H9 (cell line): ENCODE data around the gene KIF1A. TPM values are rescaled to one million over a fixed set of nuclear protein-coding genes. Genes with fewer than 3 reads are reported as not detected.
A peak's percentile ranks its signal among the peaks of the same experiment; 100 is the strongest.

Experiments
- DNase-seq: peaks from one replicate; pipeline ENCODE4 v3.0.0-alpha.2; 2017
- H2AFZ ChIP-seq: one replicate; pipeline ENCODE4 v1.6.1; 2013; ENCODE audit warnings: mild to moderate bottlenecking, low read length, control low read depth, moderate library complexity
- H2AK5ac ChIP-seq: 2 replicates; pipeline ENCODE4 v1.6.1; 2013; ENCODE audit warnings: low read length, control low read depth, mixed read lengths; ENCODE audit not compliant: insufficient read length
- H2BK120ac ChIP-seq: one replicate; pipeline ENCODE4 v1.6.1; 2013; ENCODE audit warnings: low read depth, mild to moderate bottlenecking, low read length, control low read depth, inconsistent platforms; ENCODE audit not compliant: poor library complexity, severe bottlenecking
- H2BK12ac ChIP-seq: 2 replicates; pipeline ENCODE4 v1.6.1; 2013; ENCODE audit warnings: low read length, control low read depth, mixed read lengths, low read depth; ENCODE audit not compliant: insufficient read length
- H2BK15ac ChIP-seq: 2 replicates; pipeline ENCODE4 v1.6.1; 2013; ENCODE audit warnings: low read depth, low read length, control low read depth
- H2BK20ac ChIP-seq: one replicate; pipeline ENCODE4 v1.6.1; 2013; ENCODE audit warnings: low read depth, mild to moderate bottlenecking, low read length, control low read depth, inconsistent platforms; ENCODE audit not compliant: poor library complexity, severe bottlenecking
- H2BK5ac ChIP-seq: 2 replicates; pipeline ENCODE4 v1.6.1; 2013; ENCODE audit warnings: low read length, control low read depth, mixed read lengths; ENCODE audit not compliant: insufficient read length
- H3K14ac ChIP-seq: 2 replicates; pipeline ENCODE4 v1.6.1; 2013; ENCODE audit warnings: low read length, control low read depth; ENCODE audit not compliant: insufficient read depth
- H3K18ac ChIP-seq: 2 replicates; pipeline ENCODE4 v1.6.1; 2013; ENCODE audit warnings: low read depth, mild to moderate bottlenecking, mixed read lengths, low read length, control low read depth; ENCODE audit not compliant: insufficient read length
- H3K23ac ChIP-seq: 2 replicates; pipeline ENCODE4 v1.6.1; 2013; ENCODE audit warnings: low read length, control low read depth, mixed read lengths, low read depth; ENCODE audit not compliant: insufficient read length
- H3K23me2 ChIP-seq: 2 replicates; pipeline ENCODE4 v1.6.1; 2013; ENCODE audit warnings: low read depth, mild to moderate bottlenecking, mixed read lengths, low read length, control low read depth; ENCODE audit not compliant: insufficient read length, poor library complexity, severe bottlenecking
- H3K27ac ChIP-seq: 2 replicates; pipeline ENCODE4 v1.5.1; 2013; ENCODE audit warnings: low read length, control low read depth, mixed read lengths, low read depth; ENCODE audit not compliant: insufficient read length
- H3K27me3 ChIP-seq: 2 replicates; pipeline ENCODE4 v1.6.1; 2013; ENCODE audit warnings: low read length, control low read depth, inconsistent platforms; ENCODE audit not compliant: insufficient read depth
- H3K4ac ChIP-seq: 2 replicates; pipeline ENCODE4 v1.6.1; 2013; ENCODE audit warnings: low read depth, mild to moderate bottlenecking, control low read depth, inconsistent platforms, low read length, moderate library complexity
- H3K4me1 ChIP-seq: 2 replicates; pipeline ENCODE4 v1.6.1; 2013; ENCODE audit warnings: low read length, control low read depth, inconsistent platforms; ENCODE audit not compliant: insufficient read depth
- H3K4me2 ChIP-seq: 2 replicates; pipeline ENCODE4 v1.6.1; 2013; ENCODE audit warnings: low read length, control low read depth, mixed read lengths; ENCODE audit not compliant: insufficient read length, insufficient read depth
- H3K56ac ChIP-seq: 2 replicates; pipeline ENCODE4 v1.6.1; 2013; ENCODE audit warnings: low read depth, mild to moderate bottlenecking, mixed read lengths, low read length, control low read depth; ENCODE audit not compliant: insufficient read length
- H3K79me1 ChIP-seq: 2 replicates; pipeline ENCODE4 v1.6.1; 2013; ENCODE audit warnings: low read depth, mild to moderate bottlenecking, moderate library complexity, low read length, control low read depth, inconsistent platforms; ENCODE audit not compliant: insufficient read depth, poor library complexity, severe bottlenecking
- H3K79me2 ChIP-seq: 2 replicates; pipeline ENCODE4 v1.6.1; 2013; ENCODE audit warnings: low read length, control low read depth, inconsistent platforms; ENCODE audit not compliant: insufficient read depth
- H3K9ac ChIP-seq: 2 replicates; pipeline ENCODE4 v1.6.1; 2013; ENCODE audit warnings: low read length, control low read depth, mixed read lengths; ENCODE audit not compliant: insufficient read length; ENCODE audit errors: extremely low read depth
- H3K9me3 ChIP-seq: one replicate; pipeline ENCODE4 v1.6.1; 2013; ENCODE audit warnings: low read depth, low read length, inconsistent platforms; ENCODE audit not compliant: control insufficient read depth
- H3T11ph ChIP-seq: one replicate; pipeline ENCODE4 v1.6.1; 2013; ENCODE audit warnings: mild to moderate bottlenecking, low read length, control low read depth, inconsistent platforms
- H4K20me1 ChIP-seq: one replicate; pipeline ENCODE4 v1.6.1; 2013; ENCODE audit not compliant: control insufficient read depth, insufficient read length, insufficient read depth
- H4K5ac ChIP-seq: 2 replicates; pipeline ENCODE4 v1.6.1; 2013; ENCODE audit warnings: low read depth, mild to moderate bottlenecking, mixed read lengths, low read length, control low read depth; ENCODE audit not compliant: insufficient read length
- H4K8ac ChIP-seq: replicated peaks from 2 replicates; pipeline ENCODE4 v1.6.1; 2013; ENCODE audit warnings: low read length, control low read depth, mixed read lengths, low read depth; ENCODE audit not compliant: insufficient read length
- H4K91ac ChIP-seq: 2 replicates; pipeline ENCODE4 v1.6.1; 2013; ENCODE audit warnings: low read depth, mild to moderate bottlenecking, moderate library complexity, mixed read lengths, low read length, control low read depth; ENCODE audit not compliant: insufficient read length
- H3K27ac Mint-ChIP-seq, 3 experiments: 2 replicates in 2 of 3; 3 replicates in 1 of 3; pipeline ENCODE4 v1.8.0; 2020 to 2021; ENCODE audit warnings: mixed read lengths in 3 of 3, mild to moderate bottlenecking in 1 of 3, moderate library complexity in 1 of 3
- H3K27me3 Mint-ChIP-seq: 2 replicates; pipeline ENCODE4 v1.8.0; 2021; ENCODE audit warnings: low read depth, mild to moderate bottlenecking, moderate library complexity, mixed read lengths
- H3K36me3 Mint-ChIP-seq, 3 experiments: 2 replicates in 2 of 3; 3 replicates in 1 of 3; pipeline ENCODE4 v1.8.0; 2020 to 2021; ENCODE audit warnings: low read depth in 3 of 3, mixed read lengths in 3 of 3; ENCODE audit not compliant: insufficient read depth in 1 of 3
- H3K4me1 Mint-ChIP-seq, 2 experiments: 2 replicates each; pipeline ENCODE4 v1.8.0; 2020; ENCODE audit warnings: mixed read lengths in 2 of 2
- H3K4me3 Mint-ChIP-seq, 2 experiments: 2 replicates in 1 of 2; 3 replicates in 1 of 2; pipeline ENCODE4 v1.8.0; 2020 to 2021; ENCODE audit warnings: mild to moderate bottlenecking in 2 of 2, mixed read lengths in 2 of 2, moderate library complexity in 1 of 2
- H3K9me3 Mint-ChIP-seq, 2 experiments: 2 replicates in 1 of 2; 3 replicates in 1 of 2; pipeline ENCODE4 v1.8.0; 2020; ENCODE audit warnings: mild to moderate bottlenecking in 2 of 2, mixed read lengths in 2 of 2, moderate library complexity in 1 of 2
- WGBS: extraction: QIAGEN DNeasy Blood & Tissue Kit; methylation state at CpG from one replicate; pipeline ENCODE4 v1.1.7; 2013; ENCODE audit warnings: missing lambda C conversion rate, low lambda C conversion rate, mixed read lengths; ENCODE audit not compliant: insufficient read length; ENCODE audit errors: extremely low coverage; 5-methylcytosine and 5-hydroxymethylcytosine counted together
- total RNA-seq: library from RNA; stranded (reverse); gene quantifications from 2 replicates; pipeline ENCODE4 v1.2.1, GENCODE V29; 2021
- TF ChIP-seq, protein P1 (sequence below): fragments of 200-600 bp; sonication (generic); conservative IDR thresholded peaks from 3 replicates; pipeline ENCODE4 v1.8.0; 2021; ENCODE audit warnings: antibody characterized with exemption, mild to moderate bottlenecking

KIF1A gene
- total RNA-seq, 1 experiment from 2014 or later, result 204 TPM

DNA sequence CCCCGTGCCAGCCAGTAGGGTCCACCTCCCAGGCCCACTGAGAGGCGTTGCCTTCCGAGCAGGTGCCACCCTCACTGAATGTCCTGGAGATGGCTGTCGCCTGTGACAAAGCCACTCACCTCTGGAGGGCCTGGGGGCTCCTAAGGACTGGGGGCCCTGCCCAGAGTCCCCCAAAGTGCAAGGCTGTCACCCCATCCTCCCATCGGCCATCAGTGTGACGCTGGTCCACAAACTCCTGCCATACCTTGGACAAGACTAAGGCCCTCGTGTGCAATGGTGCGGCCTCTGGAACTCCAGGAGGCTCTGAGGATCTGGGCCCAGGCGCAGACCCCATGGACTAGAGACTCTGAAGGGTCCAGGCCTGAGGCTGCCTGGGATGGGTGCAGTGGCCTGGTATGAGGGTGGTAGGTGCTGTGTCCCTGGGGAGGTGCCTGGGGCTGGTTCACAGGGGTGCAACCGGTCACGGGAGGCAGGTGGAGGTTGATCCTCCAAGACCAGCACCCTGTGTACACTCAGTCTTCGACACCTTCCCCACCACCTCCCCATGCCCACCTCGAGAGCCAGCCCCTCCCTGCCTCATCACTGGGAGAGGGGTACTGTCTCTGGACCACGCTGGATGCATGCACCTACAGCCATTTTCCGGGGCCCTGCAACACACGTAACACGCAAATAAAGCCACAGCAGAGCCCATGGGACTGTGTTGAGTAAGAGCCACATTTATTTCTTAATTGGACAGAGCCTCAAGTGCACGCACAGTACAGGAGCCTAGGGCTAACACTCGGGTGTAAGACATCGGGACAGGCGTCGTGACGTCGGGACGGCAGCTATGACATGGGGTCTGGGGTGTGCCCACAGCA is 106.7 kb downstream of the KIF1A start:
- H3K79me1 ChIP-seq, result no peaks in the 10 kb centered on the region
- H3K18ac ChIP-seq, result no peak overlapping the region
- H2BK15ac ChIP-seq, result no peak overlapping the region
- DNase-seq, result no peak
- no peaks in the 10 kb centered on the region; a peak in 1 of 4 replicates for H3K4me1 Mint-ChIP-seq
- H3K27ac ChIP-seq, result no peak overlapping the region
- no peaks in the 10 kb centered on the region for H3K23me2 ChIP-seq
- H3K23ac ChIP-seq, result no peak overlapping the region
- H3K4ac ChIP-seq, result no peak overlapping the region
- H3K4me1 ChIP-seq, result no peaks in the 10 kb centered on the region
- H4K91ac ChIP-seq, result no peak overlapping the region
- no peaks in the 10 kb centered on the region for H3K27me3 ChIP-seq
- no peak overlapping the region for H3K56ac ChIP-seq
- H2AFZ ChIP-seq, result no peak overlapping the region
- no peaks in the 10 kb centered on the region for H3K79me2 ChIP-seq
- no peak overlapping the region; the same call in 1 of the 2 replicates for H3K14ac ChIP-seq
- H2BK20ac ChIP-seq, result no peak overlapping the region
- H3K36me3 Mint-ChIP-seq, result peaks cover 7 to 15% (median 8%) of the 10 kb centered on the region in 3 experiments; a peak in 6 of 7 replicates
- TF ChIP-seq, protein P1, sequence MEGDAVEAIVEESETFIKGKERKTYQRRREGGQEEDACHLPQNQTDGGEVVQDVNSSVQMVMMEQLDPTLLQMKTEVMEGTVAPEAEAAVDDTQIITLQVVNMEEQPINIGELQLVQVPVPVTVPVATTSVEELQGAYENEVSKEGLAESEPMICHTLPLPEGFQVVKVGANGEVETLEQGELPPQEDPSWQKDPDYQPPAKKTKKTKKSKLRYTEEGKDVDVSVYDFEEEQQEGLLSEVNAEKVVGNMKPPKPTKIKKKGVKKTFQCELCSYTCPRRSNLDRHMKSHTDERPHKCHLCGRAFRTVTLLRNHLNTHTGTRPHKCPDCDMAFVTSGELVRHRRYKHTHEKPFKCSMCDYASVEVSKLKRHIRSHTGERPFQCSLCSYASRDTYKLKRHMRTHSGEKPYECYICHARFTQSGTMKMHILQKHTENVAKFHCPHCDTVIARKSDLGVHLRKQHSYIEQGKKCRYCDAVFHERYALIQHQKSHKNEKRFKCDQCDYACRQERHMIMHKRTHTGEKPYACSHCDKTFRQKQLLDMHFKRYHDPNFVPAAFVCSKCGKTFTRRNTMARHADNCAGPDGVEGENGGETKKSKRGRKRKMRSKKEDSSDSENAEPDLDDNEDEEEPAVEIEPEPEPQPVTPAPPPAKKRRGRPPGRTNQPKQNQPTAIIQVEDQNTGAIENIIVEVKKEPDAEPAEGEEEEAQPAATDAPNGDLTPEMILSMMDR, result no peak
- no peak overlapping the region for H2BK12ac ChIP-seq
- H4K8ac ChIP-seq, result no peak overlapping the region
- no peak overlapping the region for H3T11ph ChIP-seq
- no peak overlapping the region for H2BK5ac ChIP-seq
- no peak overlapping the region for H4K5ac ChIP-seq
- H3K9me3 Mint-ChIP-seq, result no peaks in the 10 kb centered on the region; a peak in 2 of 5 replicates
- H3K4me2 ChIP-seq, result no peak overlapping the region
- no peaks in the 10 kb centered on the region for H3K9me3 ChIP-seq
- peaks cover 5% of the 10 kb centered on the region for H4K20me1 ChIP-seq
- H3K27ac Mint-ChIP-seq, result peak overlapping the region in 1 of 3 experiments; percentile 7; a peak in 2 of 7 replicates
- H2AK5ac ChIP-seq, result no peak overlapping the region
- WGBS, result no CpG with 5 or more reads among the region's 25 CpGs
- no peak overlapping the region for H3K4me3 Mint-ChIP-seq
- H3K9ac ChIP-seq, result no peak overlapping the region
- no peak overlapping the region for H2BK120ac ChIP-seq
- H3K27me3 Mint-ChIP-seq, result peaks cover 3% of the 10 kb centered on the region
